ENCODE measurements around the gene CKMT2. TPM values are rescaled to one million over a fixed set of nuclear protein-coding genes. Genes with fewer than 3 reads are reported as not detected.

Gene CKMT2
- polyA plus RNA-seq, 1 donor = 75.1 TPM

GRCh38 chr5:81216152-81216551 is 17.0 kb upstream of the CKMT2 start:
- no peak for DNase-seq

GRCh38 chr5:81219389-81219788 is 13.7 kb upstream of the CKMT2 start:
- DNase-seq = no peak

- no peak for DNase-seq
These were observed 10.8 kb upstream of the CKMT2 start for GRCh38 chr5:81222285-81222684.

- DNase-seq = no peak
These were observed 7.7 kb upstream of the CKMT2 start for GRCh38 chr5:81225463-81225862.

- no peak for DNase-seq
These were observed 6.8 kb upstream of the CKMT2 start for GRCh38 chr5:81226286-81226685.

- no peak for DNase-seq
These were observed 6.2 kb upstream of the CKMT2 start for GRCh38 chr5:81226949-81227348.

- no peak for DNase-seq
These were observed 5.0 kb upstream of the CKMT2 start for GRCh38 chr5:81228084-81228483.

- no peak for DNase-seq
These were observed 2.7 kb upstream of the CKMT2 start for GRCh38 chr5:81230416-81230815.

- peak; percentile 42 for DNase-seq
These were observed 550 bp upstream of the CKMT2 start for GRCh38 chr5:81232464-81233079.

GRCh38 chr5:81234299-81234698 is 1.2 kb downstream of the CKMT2 start:
- DNase-seq = no peak

- no peak for DNase-seq
These were observed 1.7 kb downstream of the CKMT2 start for GRCh38 chr5:81234801-81235200.

- no peak for DNase-seq
These were observed 2.4 kb downstream of the CKMT2 start for GRCh38 chr5:81235287-81236072.

GRCh38 chr5:81238460-81238859 is 5.3 kb downstream of the CKMT2 start:
- DNase-seq = no peak

- DNase-seq = no peak
These were observed 6.5 kb downstream of the CKMT2 start for GRCh38 chr5:81239613-81240012.

GRCh38 chr5:81241001-81241400 is 7.9 kb downstream of the CKMT2 start:
- DNase-seq = no peak

GRCh38 chr5:81241961-81242648 is 9.0 kb downstream of the CKMT2 start:
- DNase-seq = no peak

GRCh38 chr5:81242906-81243436 is 9.8 kb downstream of the CKMT2 start:
- no peak for DNase-seq

- no peak for DNase-seq
These were observed 11.3 kb downstream of the CKMT2 start for GRCh38 chr5:81244451-81244850.

- no peak for DNase-seq
These were observed 12.7 kb downstream of the CKMT2 start for GRCh38 chr5:81245871-81246235.

- no peak for DNase-seq
These were observed 13.6 kb downstream of the CKMT2 start for GRCh38 chr5:81246697-81247096.

GRCh38 chr5:81247441-81247972 is 14.4 kb downstream of the CKMT2 start:
- no peak for DNase-seq

GRCh38 chr5:81249240-81249639 is 16.1 kb downstream of the CKMT2 start:
- DNase-seq = no peak

GRCh38 chr5:81250004-81250403 is 16.9 kb downstream of the CKMT2 start:
- DNase-seq = no peak

Data from hindlimb muscle (tissue), 1 donor.